Stimulated activated CD8-positive, alpha-beta memory T cell treated with anti-CD3 and anti-CD28 coated beads, Interleukin-4, amount 100 ng/mL, for 24 hours (primary cell): Measurements from ENCODE around the gene ME3.

Experiments used
- DNase-seq: peaks from one replicate; pipeline ENCODE4 v3.0.0-alpha.2; 2020; ENCODE audit warnings: low read depth

Gene ME3

DNA sequence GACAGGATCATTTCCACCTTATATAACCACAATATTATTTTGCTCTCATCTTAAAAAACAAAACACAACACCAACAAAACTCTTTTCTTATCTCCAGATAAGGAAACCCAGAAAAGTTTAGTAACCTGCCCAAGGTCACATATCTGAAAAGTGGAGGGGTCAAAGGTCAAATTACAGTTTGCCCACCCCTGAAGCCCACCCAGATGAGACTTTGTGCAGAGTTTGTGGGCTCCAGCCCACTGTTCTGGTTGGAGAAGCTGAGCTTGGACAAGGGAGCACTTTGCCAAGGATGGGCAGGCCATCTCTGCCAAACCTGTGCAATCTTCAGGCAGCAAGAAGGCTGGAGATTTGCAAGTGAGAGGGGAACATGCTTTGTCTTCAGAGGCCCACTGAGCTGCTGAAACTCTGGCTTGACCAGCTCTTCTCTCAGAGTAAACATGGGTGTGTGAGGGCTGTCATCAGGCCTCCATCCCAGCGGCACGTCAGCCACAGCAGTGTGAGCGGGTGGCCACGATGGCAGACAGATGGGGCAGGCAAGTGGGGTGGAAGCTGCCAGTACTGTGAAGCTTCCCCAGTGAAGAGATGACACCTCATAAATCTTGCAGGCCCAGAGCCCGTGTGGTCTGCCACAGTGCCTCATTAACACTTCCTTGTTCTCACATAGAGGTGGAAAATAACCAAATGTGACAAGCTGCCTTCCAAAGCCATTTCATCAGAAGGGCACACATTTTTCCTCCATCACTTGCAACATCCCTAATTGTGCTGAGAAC is 186.0 kb downstream of the ME3 start:
- peak; percentile 11 for DNase-seq

- DNase-seq: no peak
Observed at GRCh38 chr11:86484795-86485166, 187.6 kb downstream of the ME3 start.

- DNase-seq: no peak
Observed at GRCh38 chr11:86483940-86484794, 188.2 kb downstream of the ME3 start.

- DNase-seq: no peak
Observed at GRCh38 chr11:86483610-86483939, 188.8 kb downstream of the ME3 start.

DNA sequence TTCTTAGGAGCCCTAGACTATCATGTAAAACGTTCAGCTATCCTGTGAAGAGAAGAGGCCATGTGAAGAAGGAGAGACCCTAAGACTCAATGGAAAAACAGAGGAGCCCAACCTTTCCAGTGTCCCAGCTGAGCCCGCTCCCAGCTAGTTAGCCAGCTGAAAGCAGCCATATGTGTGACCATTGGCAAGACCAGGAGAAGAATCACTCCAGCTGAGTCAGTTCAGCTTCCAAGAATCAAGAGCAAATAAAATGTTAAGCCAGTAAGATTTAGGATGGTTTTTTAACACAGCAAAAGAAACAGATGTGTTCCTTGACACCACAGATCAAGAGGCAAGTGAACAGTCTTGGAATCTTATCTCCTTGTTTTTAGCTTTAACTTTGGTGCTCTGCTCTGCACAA is 189.7 kb downstream of the ME3 start:
- no peak for DNase-seq

DNA sequence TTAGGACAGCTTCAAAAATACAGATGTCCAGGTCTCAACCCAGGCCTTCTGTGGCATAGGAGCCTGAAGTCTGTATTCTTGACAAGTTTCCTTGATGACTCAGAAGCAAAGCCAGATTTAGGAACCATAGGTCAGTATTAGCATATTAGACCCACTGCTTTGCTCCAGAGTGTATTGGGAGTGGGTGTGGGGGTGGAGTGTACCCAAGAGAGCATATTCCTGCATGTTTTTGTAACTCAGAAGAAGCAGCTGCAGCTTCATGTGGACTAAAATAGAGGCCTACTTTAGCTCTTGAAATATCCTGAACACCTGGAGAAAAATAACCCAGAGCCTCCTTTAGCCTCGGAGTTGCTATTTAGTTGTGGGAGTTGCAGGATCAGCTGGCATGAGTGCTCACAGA is 191.0 kb downstream of the ME3 start:
- DNase-seq: no peak

- no peak for DNase-seq
Observed at GRCh38 chr11:86478348-86478747, 194.1 kb downstream of the ME3 start.

DNA sequence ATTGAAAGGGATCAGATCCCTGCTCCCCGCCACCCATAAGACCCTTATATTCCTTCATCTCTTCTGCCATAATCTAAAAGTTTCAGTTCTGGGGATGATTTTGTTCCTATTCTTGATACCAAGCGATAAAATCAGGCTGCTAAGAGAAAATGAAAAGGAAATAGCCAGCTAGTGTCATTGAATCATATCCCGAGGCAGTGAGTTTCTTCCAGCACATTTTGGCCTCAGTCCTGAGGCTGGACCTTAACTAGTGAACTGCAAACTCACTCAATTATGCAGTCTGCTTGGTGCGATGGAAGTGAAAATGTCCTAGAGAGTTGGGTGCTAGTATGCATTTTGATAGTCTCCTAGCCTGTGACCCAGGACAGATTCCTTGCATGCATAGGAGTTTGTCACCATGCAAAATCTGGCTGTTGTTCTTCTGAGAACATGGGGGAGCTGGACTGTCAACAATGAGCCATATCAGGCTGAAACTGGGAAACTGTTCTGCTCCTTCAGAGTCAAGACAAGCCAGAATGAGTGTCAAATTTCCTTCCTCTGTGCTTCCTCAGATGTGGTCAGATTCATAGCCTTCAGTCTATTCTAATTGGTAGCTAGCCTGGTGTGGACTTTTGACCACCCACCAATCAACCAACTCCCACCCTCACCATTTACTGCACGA is 194.8 kb downstream of the ME3 start:
- no peak for DNase-seq

DNA sequence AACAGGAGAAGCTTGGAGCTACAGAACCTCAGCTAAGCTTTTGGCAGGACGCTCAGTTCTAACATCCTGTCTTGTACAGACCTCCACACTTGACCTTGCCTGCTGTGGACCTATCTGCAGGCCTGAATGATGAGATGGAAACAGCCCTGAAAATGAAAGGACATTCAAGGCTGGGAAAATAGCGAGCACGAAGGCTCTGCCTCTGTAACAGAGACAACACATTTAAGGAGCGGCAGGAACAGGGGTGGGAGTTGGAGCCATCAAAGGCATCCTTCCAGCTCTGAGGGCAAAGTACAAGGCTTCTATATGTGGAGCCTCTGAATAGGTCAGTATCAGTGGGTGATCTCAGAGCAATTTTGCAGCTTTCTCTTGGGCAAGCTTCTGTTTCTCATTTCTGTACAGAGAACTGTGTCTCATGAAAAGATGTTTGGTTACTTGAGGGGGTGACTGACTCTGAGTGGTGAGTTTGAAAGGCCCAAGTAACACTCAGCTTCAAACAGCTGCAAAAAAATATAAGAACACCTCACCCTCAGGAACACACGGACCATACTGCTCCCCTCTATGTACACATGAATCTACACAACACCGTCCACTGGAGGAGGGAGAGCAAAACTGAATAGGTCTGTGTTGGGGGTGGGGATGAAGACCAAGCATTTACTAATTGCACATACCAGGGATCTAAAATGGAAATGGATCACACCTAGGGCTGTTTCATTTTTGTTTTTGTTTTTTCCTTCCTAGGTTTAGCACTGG is 196.1 kb downstream of the ME3 start:
- no peak for DNase-seq

DNA sequence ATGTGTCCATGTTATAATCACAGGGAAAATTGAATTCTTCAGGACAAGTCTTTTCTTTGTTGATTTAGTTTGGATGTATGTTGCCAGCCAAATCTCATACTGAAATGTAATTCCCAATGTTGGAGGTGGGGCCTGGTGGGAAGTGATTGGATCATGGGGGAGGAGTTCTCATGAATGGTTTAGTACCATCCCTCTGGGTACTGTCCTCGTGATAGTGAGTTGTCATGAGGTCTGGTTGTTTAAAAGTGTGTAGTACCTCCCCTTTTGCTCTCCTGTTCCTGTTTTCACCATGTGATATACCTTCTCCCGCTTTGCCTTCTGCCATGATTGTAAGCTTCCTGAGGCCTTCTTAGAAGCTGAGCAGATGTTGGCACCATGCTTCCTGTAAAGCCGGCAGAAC is 197.4 kb downstream of the ME3 start:
- no peak for DNase-seq

DNA sequence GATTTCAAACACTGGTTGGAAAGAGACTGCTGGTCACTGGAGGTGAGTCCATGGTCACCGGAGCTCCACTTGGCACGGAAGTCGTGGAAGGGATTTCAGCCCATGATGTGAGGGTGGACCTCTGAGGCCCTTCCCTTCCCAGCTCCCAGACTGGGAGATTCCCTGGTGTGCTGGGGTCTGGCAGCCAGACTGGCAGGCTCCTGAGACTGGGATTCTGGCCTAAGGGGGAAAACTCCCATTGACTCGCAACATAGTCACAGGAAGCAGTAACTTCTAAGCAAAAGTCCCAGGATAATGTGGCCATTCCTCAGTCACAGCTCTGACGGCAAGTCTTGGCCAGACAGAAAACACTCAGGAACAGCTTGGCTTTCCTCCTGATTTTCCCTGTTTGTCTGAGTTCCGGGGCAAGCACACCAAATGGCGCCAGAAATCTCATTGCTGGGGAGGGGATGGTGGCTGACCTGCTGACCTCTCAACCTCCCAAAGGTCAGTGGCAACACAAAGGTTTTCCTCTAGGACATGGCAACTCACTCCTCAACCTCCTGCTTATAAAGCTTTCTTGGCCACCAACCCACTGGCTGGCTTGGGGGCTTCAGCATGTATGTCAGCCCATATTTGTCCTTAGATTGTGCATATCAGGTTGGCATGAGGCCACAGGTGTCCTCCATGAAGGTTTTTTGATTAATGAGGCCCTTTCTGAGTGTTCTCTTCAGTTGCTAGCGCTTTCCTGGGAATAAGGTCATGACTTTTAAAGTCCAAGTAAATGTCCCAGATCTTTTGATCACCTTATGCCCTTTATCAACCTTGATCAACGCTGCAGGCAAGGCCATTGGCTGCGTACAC is 198.2 kb downstream of the ME3 start:
- DNase-seq: no peak

DNA sequence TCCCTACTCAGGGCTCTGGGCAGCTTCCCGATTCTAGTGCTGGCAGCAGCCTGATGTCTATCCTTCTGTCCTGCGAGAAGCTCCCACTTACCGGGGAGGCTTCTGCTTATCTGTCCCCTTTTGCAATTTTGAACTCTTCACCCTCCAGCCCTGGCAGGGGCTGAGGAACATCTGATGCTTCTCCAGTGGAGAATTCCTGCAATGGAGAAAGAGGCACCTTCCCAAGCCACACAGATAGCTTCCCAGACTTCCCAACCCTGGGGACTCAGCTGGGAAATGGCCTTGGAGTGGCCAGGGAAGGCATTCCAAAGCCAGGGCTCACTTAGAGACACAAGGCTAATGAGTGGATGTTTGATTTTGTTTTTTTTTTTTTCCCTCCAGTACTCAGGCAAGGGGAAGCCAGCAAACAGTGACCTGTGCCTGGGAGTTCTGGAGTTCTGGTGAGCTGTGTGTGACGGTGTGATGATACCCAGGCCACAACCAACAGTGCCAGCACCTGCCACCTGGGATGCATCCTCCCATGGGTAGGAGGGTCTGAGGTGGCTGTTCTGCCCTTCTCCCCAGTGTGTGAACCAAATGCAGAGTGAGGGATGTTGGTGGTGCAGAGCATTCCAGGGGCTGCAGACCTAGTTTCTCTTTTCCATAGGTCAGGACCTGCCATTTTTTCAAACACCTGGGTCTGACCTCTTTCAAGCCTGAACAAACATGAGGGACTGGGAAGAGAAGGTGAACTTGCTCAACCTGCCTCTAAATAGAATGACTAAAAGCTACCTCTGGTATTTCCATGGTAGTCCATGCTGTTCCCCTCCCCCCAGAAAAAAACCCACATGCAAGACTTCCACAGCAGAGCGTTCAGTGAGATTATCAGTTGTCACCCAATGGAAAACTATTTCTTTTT is 202.7 kb downstream of the ME3 start:
- DNase-seq: no peak

- no peak for DNase-seq
Observed at GRCh38 chr11:86468169-86468568, 204.2 kb downstream of the ME3 start.

DNA sequence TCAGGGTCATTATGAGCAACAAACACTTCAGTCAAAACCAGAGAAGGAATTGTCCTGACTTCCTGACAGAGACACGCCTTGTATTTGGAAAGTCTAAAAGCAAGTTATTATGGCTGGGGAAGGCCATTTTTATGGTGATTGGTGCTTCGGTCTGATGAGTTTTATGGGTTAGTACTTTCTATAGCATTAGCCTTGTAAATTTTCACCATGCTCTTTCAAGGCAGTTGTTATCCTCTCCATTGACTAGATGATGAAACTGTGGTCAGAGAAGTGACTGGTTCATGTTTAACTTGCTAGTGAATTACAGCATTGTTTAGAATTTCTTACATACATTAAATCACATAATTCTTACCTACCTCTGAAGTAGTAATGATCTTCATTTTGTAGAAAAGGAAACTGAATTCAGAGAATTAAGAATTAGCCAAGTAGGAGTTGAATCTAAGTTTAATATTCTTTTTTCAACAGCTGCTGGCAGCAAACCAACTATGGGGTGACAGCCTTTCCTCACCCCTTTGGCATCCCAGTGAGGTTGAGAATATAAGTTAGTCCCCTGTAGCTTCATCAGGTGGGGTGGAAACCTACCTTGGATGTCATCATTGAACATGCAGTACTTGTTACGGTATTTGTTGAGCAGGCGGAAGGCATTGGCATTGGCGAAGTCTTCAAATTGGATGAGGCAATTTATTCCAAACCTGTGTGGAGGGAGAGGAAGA is 207.8 kb downstream of the ME3 start:
- DNase-seq: no peak

DNA sequence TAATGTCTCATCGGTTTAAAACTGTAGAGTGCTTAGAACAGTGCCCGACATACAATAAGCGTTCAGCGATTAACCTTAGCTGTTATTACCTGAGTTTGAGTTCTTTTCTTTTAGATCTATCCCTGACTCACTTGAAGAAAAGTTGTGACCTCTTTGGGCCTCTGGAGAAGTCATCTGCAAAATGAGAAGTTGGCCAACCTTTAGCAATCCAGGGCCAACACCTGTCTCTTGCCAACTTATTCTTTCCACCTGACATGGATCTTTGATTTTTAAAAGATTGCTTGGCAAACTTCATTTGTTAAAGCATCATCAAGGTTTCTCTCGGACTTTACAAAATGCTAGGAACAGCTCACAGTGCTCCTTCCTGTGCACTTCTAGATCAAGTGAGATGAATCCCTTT is 208.5 kb downstream of the ME3 start:
- DNase-seq: no peak

GRCh38 chr11:86463120-86463519 is 209.3 kb downstream of the ME3 start:
- DNase-seq: no peak

DNA sequence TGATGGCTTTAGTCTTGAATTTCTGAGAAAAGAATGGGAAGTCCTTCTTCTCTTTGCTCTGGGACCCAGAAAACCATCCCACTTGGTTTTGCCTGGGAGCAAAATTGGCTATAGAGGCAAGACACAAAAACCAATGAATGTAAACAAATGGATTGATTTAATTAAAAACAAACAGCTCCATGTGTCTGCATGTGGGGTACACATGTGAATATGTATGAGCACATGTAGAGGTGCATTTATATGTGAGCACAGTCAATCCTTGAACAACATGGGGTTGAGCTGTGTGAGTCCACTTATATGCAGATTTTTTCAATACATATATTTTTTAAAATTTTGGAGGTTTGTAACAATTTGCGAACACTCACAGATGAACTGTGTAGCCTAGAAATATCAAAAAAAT is 210.5 kb downstream of the ME3 start:
- DNase-seq: no peak

GRCh38 chr11:86460461-86461385 is 211.7 kb downstream of the ME3 start:
- no peak for DNase-seq
